Calu3 (cell line): ENCODE measurements around the gene ATP8A1. TPM values are rescaled to one million over a fixed set of nuclear protein-coding genes. Genes with fewer than 3 reads are reported as not detected.

Experiments used
- BruUV-seq: library from RNA; stranded (reverse); fragments of 400-500 nt; replicated peaks from 2 replicates; lab custom pipeline; 2021; lab: Mats Ljungman, UMichigan
- CTCF ChIA-PET: fragments of 300-600 bp; sonication (Branson Sonifier 250); formaldehyde crosslinking; loops from one replicate; lab custom pipeline; 2022; ENCODE audit warnings: antibody characterized with exemption; lab: Charles Lee
- DNase-seq: peaks from one replicate; pipeline ENCODE4 v3.0.0; 2022
- H3K27ac Mint-ChIP-seq: one replicate; pipeline ENCODE4 v1.8.0; 2022; ENCODE audit warnings: mixed read lengths; ENCODE audit not compliant: unreplicated experiment
- H3K27me3 Mint-ChIP-seq: one replicate; pipeline ENCODE4 v1.8.0; 2022; ENCODE audit warnings: mixed read lengths; ENCODE audit not compliant: unreplicated experiment
- H3K36me3 Mint-ChIP-seq: one replicate; pipeline ENCODE4 v1.8.0; 2022; ENCODE audit warnings: mild to moderate bottlenecking, moderate library complexity, mixed read lengths; ENCODE audit not compliant: insufficient read depth, unreplicated experiment
- H3K4me1 Mint-ChIP-seq: one replicate; pipeline ENCODE4 v1.8.0; 2022; ENCODE audit warnings: mild to moderate bottlenecking, low read depth, mixed read lengths; ENCODE audit not compliant: unreplicated experiment
- H3K4me3 Mint-ChIP-seq: one replicate; pipeline ENCODE4 v1.8.0; 2022; ENCODE audit warnings: mild to moderate bottlenecking, low read depth, moderate library complexity, mixed read lengths; ENCODE audit not compliant: unreplicated experiment
- H3K9me3 Mint-ChIP-seq: one replicate; pipeline ENCODE4 v1.8.0; 2022; ENCODE audit warnings: low read depth, mixed read lengths; ENCODE audit not compliant: unreplicated experiment
- CTCF ChIP-seq: fragments of 200-600 bp; IDR thresholded peaks from one replicate; pipeline ENCODE4 v1.8.0; 2022; ENCODE audit warnings: antibody characterized with exemption; ENCODE audit not compliant: unreplicated experiment
- intact Hi-C: fragments of 100-400 bp; cut with micrococcal nuclease; formaldehyde crosslinking; loops from one replicate; pipeline ENCODE4 v1.10.0; 2022; ENCODE audit not compliant: unreplicated experiment
- total RNA-seq: library from RNA; stranded (reverse); gene quantifications from 2 replicates; pipeline ENCODE4 v1.2.3, GENCODE V29; 2022

The ATP8A1 gene
- total RNA-seq, 1 experiment from 2014 or later: 0.76 TPM

DNA sequence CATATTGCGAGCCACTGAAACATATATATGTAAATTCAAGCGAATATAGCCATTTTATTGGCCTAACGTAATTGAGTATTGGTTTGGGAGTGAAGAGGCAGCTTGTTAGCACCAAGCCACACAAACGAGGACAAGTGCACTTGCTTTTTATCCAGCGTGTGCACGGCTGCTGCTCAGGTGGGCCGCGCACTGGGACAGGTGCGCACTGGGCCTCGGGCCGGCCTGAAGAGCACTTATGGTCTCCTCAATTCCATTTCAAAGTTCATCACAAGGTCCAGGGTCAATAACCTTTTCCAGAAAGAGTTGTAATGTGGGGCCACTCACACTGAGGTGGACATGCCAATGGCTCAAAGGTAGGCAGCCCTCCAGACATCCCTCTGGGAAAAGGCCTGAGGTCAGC lies 95.9 kb downstream of the ATP8A1 start:
- intact Hi-C loops: no loop called here
- Mint-ChIP-seq H3K4me1 (no peaks in the 10 kb centered on the region), H3K4me3 (no peak overlapping the region), H3K36me3 (no peaks in the 10 kb centered on the region), H3K27me3 (no peaks in the 10 kb centered on the region), H3K27ac (no peak overlapping the region), H3K9me3 (no peaks in the 10 kb centered on the region)
- TF ChIP-seq CTCF: no peak
- no peak for DNase-seq
- CTCF ChIA-PET: no interaction called here
- BruUV-seq: no TSS peak

GRCh38 chr4:42560467-42560861 lies 96.4 kb downstream of the ATP8A1 start:
- H3K4me1 Mint-ChIP-seq: no peaks in the 10 kb centered on the region
- TF ChIP-seq CTCF: no peak
- no peaks in the 10 kb centered on the region for H3K9me3 Mint-ChIP-seq
- H3K27me3 Mint-ChIP-seq: no peaks in the 10 kb centered on the region
- no peak for DNase-seq
- BruUV-seq: no TSS peak
- H3K4me3 Mint-ChIP-seq: no peak overlapping the region
- H3K36me3 Mint-ChIP-seq: no peaks in the 10 kb centered on the region
- CTCF ChIA-PET: no interaction called here
- no peak overlapping the region for H3K27ac Mint-ChIP-seq
- intact Hi-C loops: no loop called here

GRCh38 chr4:42558156-42558555 lies 98.7 kb downstream of the ATP8A1 start:
- Mint-ChIP-seq H3K4me3 (no peak overlapping the region), H3K27me3 (no peaks in the 10 kb centered on the region), H3K36me3 (no peaks in the 10 kb centered on the region), H3K9me3 (no peaks in the 10 kb centered on the region), H3K4me1 (no peaks in the 10 kb centered on the region), H3K27ac (no peak overlapping the region)
- CTCF ChIA-PET: interaction anchor here (0.5 kb wide), 1 partner anchor 146 kb away, joined by 8 read pairs; no protein-coding TSS in a partner anchor
- no peak for DNase-seq
- intact Hi-C loops: no loop called here
- no peak for TF ChIP-seq CTCF
- BruUV-seq: no TSS peak

DNA sequence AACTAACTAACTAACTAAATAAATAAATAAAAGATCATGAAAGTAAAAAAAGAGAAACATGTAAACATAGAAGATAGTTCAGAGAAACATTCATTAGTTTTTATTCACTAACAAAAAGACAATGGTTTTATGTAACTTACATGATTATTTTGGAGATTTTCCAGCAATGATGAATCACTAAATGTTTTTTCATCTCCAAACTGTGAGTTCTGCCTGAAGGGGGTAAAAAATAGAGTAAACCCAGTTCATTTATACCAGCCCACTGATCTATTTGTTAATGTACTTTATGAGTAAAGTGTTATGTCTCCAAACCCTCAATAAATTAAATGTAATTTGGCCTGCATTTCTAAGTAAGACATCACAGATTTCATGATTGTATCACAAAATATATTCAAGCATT lies 101.1 kb downstream of the ATP8A1 start:
- DNase-seq: no peak
- intact Hi-C loops: no loop called here
- Mint-ChIP-seq H3K9me3 (no peaks in the 10 kb centered on the region), H3K27me3 (no peaks in the 10 kb centered on the region), H3K27ac (no peak overlapping the region), H3K36me3 (no peaks in the 10 kb centered on the region), H3K4me3 (no peak overlapping the region), H3K4me1 (no peaks in the 10 kb centered on the region)
- no peak for TF ChIP-seq CTCF
- CTCF ChIA-PET: no interaction called here
- BruUV-seq: no TSS peak
